Stomach (tissue), 4 donors: ENCODE measurements around the gene SPATA1.

Source experiments
- EP300 ChIP-seq: sonication (generic); formaldehyde crosslinking; IDR thresholded peaks from one replicate; pipeline ENCODE4 v1.6.1; 2017; ENCODE audit warnings: antibody characterized with exemption
- POLR2A ChIP-seq, 4 donors: fragments of 450-650 bp; IDR thresholded peaks; one replicate each; pipeline ENCODE4 v1.6.1; 2016; ENCODE audit warnings: antibody characterized with exemption in 4 of 4, control low read depth in 2 of 4, mild to moderate bottlenecking in 1 of 4, moderate library complexity in 1 of 4
- POLR2AphosphoS5 ChIP-seq, 3 donors: sonication (generic); formaldehyde crosslinking; IDR thresholded peaks; one replicate each; pipeline ENCODE4 v1.6.1; 2016; ENCODE audit warnings: antibody characterized with exemption in 3 of 3
- TF ChIP-seq, protein P1 (sequence below), 7 experiments: fragments of 450-650 bp in 4 of 7; fragments of 200-600 bp in 3 of 7; sonication (generic) in 3 of 7; IDR thresholded peaks; one replicate each; pipeline ENCODE4 v1.5.1; 2016 to 2019; ENCODE audit warnings: antibody characterized with exemption in 7 of 7, control low read depth in 2 of 7, mild to moderate bottlenecking in 1 of 7

DNA sequence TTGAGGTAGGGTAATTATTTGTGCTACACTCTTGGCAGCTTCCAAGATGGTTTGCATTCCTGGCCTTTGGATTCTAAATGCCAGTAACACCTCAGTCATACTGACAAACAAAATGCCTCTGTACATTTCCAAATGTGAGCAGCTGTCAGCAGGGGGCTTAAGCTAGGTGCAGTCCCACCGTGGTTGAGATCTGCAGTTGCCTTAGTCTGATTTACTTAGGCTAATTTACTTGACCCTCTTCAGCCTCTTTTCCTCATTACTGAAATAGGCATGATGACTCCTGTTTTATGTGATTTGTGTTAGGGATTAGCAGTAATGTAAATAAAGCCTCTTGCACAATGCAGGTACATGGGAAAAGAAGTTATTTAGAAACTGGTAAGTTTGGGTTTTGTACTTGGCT, 13.5 kb upstream of the SPATA1 start:
- TF ChIP-seq, protein P1, sequence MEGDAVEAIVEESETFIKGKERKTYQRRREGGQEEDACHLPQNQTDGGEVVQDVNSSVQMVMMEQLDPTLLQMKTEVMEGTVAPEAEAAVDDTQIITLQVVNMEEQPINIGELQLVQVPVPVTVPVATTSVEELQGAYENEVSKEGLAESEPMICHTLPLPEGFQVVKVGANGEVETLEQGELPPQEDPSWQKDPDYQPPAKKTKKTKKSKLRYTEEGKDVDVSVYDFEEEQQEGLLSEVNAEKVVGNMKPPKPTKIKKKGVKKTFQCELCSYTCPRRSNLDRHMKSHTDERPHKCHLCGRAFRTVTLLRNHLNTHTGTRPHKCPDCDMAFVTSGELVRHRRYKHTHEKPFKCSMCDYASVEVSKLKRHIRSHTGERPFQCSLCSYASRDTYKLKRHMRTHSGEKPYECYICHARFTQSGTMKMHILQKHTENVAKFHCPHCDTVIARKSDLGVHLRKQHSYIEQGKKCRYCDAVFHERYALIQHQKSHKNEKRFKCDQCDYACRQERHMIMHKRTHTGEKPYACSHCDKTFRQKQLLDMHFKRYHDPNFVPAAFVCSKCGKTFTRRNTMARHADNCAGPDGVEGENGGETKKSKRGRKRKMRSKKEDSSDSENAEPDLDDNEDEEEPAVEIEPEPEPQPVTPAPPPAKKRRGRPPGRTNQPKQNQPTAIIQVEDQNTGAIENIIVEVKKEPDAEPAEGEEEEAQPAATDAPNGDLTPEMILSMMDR (IDR thresholded peaks at IDR 0.05): no peak
- TF ChIP-seq POLR2A (IDR thresholded peaks at IDR 0.05) (no peak), POLR2AphosphoS5 (IDR thresholded peaks at IDR 0.05) (no peak), EP300 (no peak)
